ENCODE measurements around the gene MCF2. TPM values are rescaled to one million over a fixed set of nuclear protein-coding genes. Genes with fewer than 3 reads are reported as not detected.
"Not testable (repeated sequence)": the region's sequence is repeated elsewhere in the genome, so short reads cannot be mapped to it uniquely, and the experiment has no call there.

Gene MCF2
- total RNA-seq, 1 donor from 2014 or later, result 0.17 TPM

GRCh38 chrX:139691843-139692505 is 16.0 kb downstream of the MCF2 start:
- no peak for DNase-seq (ENCODE audit: low read depth)
- no peak for TF ChIP-seq CTCF (conservative IDR thresholded peaks at IDR 0.05; ENCODE audit: low read depth, low read length)
- peak overlapping the region; percentile 44 for H3K4me3 ChIP-seq (ENCODE audit: low read depth, low read length)

- no peak for DNase-seq (ENCODE audit: low read depth)
- no peak for TF ChIP-seq CTCF (conservative IDR thresholded peaks at IDR 0.05; ENCODE audit: low read depth, low read length)
- peak overlapping the region; percentile 44 for H3K4me3 ChIP-seq (ENCODE audit: low read depth, low read length)
Observed at GRCh38 chrX:139691493-139691842, 16.5 kb downstream of the MCF2 start.

- not testable (repeated sequence) for DNase-seq (ENCODE audit: low read depth); H3K4me3 ChIP-seq (ENCODE audit: low read depth, low read length)
Observed at GRCh38 chrX:139685175-139685574, 22.8 kb downstream of the MCF2 start.

- DNase-seq (ENCODE audit: low read depth), result no peak
- no peak for TF ChIP-seq CTCF (conservative IDR thresholded peaks at IDR 0.05; ENCODE audit: low read depth, low read length)
Observed at GRCh38 chrX:139680356-139680755, 27.6 kb downstream of the MCF2 start.

GRCh38 chrX:139647597-139647996 is 60.4 kb downstream of the MCF2 start:
- no peak overlapping the region for H3K4me3 ChIP-seq (ENCODE audit: low read depth, low read length)
- DNase-seq (ENCODE audit: low read depth), result no peak
- TF ChIP-seq CTCF (conservative IDR thresholded peaks at IDR 0.05; ENCODE audit: low read depth, low read length), result no peak

More at GRCh38 chrX:139680356-139680755, 27.6 kb downstream of the MCF2 start:
- no peak overlapping the region for H3K4me3 ChIP-seq (ENCODE audit: low read depth, low read length)

GRCh38 chrX:139642241-139642927 is 65.6 kb downstream of the MCF2 start:
- DNase-seq (ENCODE audit: low read depth), result no peak
- peak overlapping the region; percentile 43 for H3K4me3 ChIP-seq (ENCODE audit: low read depth, low read length)
- no peak for TF ChIP-seq CTCF (conservative IDR thresholded peaks at IDR 0.05; ENCODE audit: low read depth, low read length)

- no peak for DNase-seq (ENCODE audit: low read depth)
- no peak for TF ChIP-seq CTCF (conservative IDR thresholded peaks at IDR 0.05; ENCODE audit: low read depth, low read length)
Observed at GRCh38 chrX:139640259-139640658, 67.7 kb downstream of the MCF2 start.

More at GRCh38 chrX:139640259-139640658, 67.7 kb downstream of the MCF2 start:
- no peak overlapping the region for H3K4me3 ChIP-seq (ENCODE audit: low read depth, low read length)

All from epithelial cell of proximal tubule (primary cell).